Neural cell (in vitro differentiated cells): ENCODE measurements around the gene KITLG.

Experiments used
- EP300 ChIP-seq: fragments of 450-650 bp; conservative IDR thresholded peaks from 2 replicates; pipeline ENCODE4 v1.6.1; 2014; ENCODE audit warnings: antibody characterized with exemption, mild to moderate bottlenecking, moderate library complexity; ENCODE audit not compliant: poor library complexity, severe bottlenecking
- EZH2 ChIP-seq: fragments of 200-600, 300-800 bp; shearing (Covaris generic), sonication (generic); IDR thresholded peaks from 2 replicates; pipeline ENCODE4 v1.6.1; 2014; ENCODE audit warnings: antibody characterized with exemption, low read length, borderline replicate concordance, mild to moderate bottlenecking; ENCODE audit not compliant: insufficient read depth, poor library complexity, severe bottlenecking
- POLR2AphosphoS5 ChIP-seq: IDR thresholded peaks from 2 replicates; pipeline ENCODE4 v1.6.1; 2012
- RAD21 ChIP-seq: fragments of 450-650 bp; conservative IDR thresholded peaks from 2 replicates; pipeline ENCODE4 v1.6.1; 2014; ENCODE audit warnings: antibody characterized with exemption, mild to moderate bottlenecking, moderate library complexity
- SMC3 ChIP-seq: fragments of 450-650 bp; conservative IDR thresholded peaks from 2 replicates; pipeline ENCODE4 v1.6.1; 2014; ENCODE audit warnings: antibody characterized with exemption, mild to moderate bottlenecking, moderate library complexity; ENCODE audit not compliant: poor library complexity
- TAF1 ChIP-seq: IDR thresholded peaks from 2 replicates; pipeline ENCODE4 v1.6.1; 2012; ENCODE audit warnings: low read depth
- TF ChIP-seq, protein P1 (sequence below): fragments of 450-650 bp; IDR thresholded peaks from 2 replicates; pipeline ENCODE4 v1.5.1; 2014; ENCODE audit warnings: antibody characterized with exemption, mild to moderate bottlenecking, moderate library complexity; ENCODE audit not compliant: poor library complexity, severe bottlenecking
- TF ChIP-seq, protein P2 (sequence below): IDR thresholded peaks from 2 replicates; pipeline ENCODE4 v1.6.1; 2012; ENCODE audit warnings: borderline replicate concordance

DNA sequence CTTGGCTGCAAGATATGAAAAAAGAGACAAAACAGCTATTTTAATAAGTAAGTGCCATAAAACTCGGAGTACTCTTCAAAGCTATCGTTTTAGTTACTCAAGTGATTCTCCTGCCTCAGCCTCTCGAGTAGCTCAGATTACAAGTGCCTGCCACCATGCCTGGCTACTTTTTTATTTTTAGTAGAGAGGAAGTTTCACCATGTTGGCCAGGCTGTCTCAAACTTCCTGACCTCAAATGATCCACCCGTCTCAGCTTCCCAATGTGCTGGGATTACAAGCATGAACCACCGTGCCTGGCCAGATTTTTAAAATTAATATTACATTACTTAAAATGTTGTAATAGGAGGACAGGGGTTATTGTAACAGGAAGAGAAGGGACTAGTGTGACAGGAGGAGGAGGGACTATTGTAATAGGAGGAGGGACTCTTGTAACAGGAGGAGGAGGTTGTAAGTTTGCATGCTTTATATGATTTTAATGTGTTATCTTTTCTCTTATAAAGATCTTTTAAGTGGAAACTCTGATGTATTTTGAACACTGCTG, 61.3 kb downstream of the KITLG start:
- no peak for TF ChIP-seq TAF1
- TF ChIP-seq, protein P1, sequence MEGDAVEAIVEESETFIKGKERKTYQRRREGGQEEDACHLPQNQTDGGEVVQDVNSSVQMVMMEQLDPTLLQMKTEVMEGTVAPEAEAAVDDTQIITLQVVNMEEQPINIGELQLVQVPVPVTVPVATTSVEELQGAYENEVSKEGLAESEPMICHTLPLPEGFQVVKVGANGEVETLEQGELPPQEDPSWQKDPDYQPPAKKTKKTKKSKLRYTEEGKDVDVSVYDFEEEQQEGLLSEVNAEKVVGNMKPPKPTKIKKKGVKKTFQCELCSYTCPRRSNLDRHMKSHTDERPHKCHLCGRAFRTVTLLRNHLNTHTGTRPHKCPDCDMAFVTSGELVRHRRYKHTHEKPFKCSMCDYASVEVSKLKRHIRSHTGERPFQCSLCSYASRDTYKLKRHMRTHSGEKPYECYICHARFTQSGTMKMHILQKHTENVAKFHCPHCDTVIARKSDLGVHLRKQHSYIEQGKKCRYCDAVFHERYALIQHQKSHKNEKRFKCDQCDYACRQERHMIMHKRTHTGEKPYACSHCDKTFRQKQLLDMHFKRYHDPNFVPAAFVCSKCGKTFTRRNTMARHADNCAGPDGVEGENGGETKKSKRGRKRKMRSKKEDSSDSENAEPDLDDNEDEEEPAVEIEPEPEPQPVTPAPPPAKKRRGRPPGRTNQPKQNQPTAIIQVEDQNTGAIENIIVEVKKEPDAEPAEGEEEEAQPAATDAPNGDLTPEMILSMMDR, result no peak
- no peak for TF ChIP-seq EZH2
- no peak for TF ChIP-seq SMC3
- TF ChIP-seq POLR2AphosphoS5, result no peak
- TF ChIP-seq RAD21, result no peak
- no peak for TF ChIP-seq EP300
- TF ChIP-seq, protein P2, sequence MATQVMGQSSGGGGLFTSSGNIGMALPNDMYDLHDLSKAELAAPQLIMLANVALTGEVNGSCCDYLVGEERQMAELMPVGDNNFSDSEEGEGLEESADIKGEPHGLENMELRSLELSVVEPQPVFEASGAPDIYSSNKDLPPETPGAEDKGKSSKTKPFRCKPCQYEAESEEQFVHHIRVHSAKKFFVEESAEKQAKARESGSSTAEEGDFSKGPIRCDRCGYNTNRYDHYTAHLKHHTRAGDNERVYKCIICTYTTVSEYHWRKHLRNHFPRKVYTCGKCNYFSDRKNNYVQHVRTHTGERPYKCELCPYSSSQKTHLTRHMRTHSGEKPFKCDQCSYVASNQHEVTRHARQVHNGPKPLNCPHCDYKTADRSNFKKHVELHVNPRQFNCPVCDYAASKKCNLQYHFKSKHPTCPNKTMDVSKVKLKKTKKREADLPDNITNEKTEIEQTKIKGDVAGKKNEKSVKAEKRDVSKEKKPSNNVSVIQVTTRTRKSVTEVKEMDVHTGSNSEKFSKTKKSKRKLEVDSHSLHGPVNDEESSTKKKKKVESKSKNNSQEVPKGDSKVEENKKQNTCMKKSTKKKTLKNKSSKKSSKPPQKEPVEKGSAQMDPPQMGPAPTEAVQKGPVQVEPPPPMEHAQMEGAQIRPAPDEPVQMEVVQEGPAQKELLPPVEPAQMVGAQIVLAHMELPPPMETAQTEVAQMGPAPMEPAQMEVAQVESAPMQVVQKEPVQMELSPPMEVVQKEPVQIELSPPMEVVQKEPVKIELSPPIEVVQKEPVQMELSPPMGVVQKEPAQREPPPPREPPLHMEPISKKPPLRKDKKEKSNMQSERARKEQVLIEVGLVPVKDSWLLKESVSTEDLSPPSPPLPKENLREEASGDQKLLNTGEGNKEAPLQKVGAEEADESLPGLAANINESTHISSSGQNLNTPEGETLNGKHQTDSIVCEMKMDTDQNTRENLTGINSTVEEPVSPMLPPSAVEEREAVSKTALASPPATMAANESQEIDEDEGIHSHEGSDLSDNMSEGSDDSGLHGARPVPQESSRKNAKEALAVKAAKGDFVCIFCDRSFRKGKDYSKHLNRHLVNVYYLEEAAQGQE, result no peak
